K562 (cell line): ENCODE results near the gene ICAM3. TPM values are rescaled to one million over a fixed set of nuclear protein-coding genes. Genes with fewer than 3 reads are reported as not detected.

Experiments used
- BCOR ChIP-seq: fragments of 450-650 bp; IDR thresholded peaks from 2 replicates; pipeline ENCODE4 v1.6.1; 2016
- CAMTA2 ChIP-seq: fragments of 250-450 bp; sonication (Bioruptor Pico); conservative IDR thresholded peaks from 2 replicates; pipeline ENCODE4 v1.5.1; 2022
- MAFF ChIP-seq: IDR thresholded peaks from 2 replicates; pipeline ENCODE4 v1.6.1; 2012; ENCODE audit warnings: low read length, improper control_type of control experiment
- NFIC ChIP-seq: fragments of 450-650 bp; IDR thresholded peaks from 2 replicates; pipeline ENCODE4 v1.6.1; 2017; ENCODE audit warnings: mild to moderate bottlenecking, inconsistent platforms
- NR3C1 ChIP-seq: sonication (generic); formaldehyde crosslinking; IDR thresholded peaks from 2 replicates; pipeline ENCODE4 v1.8.1; 2022; ENCODE audit warnings: missing genetic modification reagents
- PHF21A ChIP-seq: fragments of 450-650 bp; IDR thresholded peaks from 2 replicates; pipeline ENCODE4 v1.6.1; 2017; ENCODE audit warnings: low read depth, borderline replicate concordance
- RBM39 ChIP-seq: fragments of 200-400 bp; formaldehyde crosslinking; optimal IDR thresholded peaks from 2 replicates; pipeline ENCODE3; 2018; ENCODE audit warnings: low read depth, low read length
- SIN3B ChIP-seq: fragments of 450-650 bp; IDR thresholded peaks from 2 replicates; pipeline ENCODE4 v1.6.1; 2017; ENCODE audit warnings: low read depth, mild to moderate bottlenecking, moderate library complexity
- SPI1 ChIP-seq: IDR thresholded peaks from 2 replicates; pipeline ENCODE4 v1.6.1; 2011; ENCODE audit warnings: low read depth, low read length, control low read depth, borderline replicate concordance
- SREBF1 ChIP-seq: fragments of 150-350 bp; IDR thresholded peaks from 2 replicates; pipeline ENCODE4 v1.6.1; 2014; ENCODE audit warnings: antibody characterized with exemption, low read depth, low read length, borderline replicate concordance
- STAG1 ChIP-seq: sonication (generic); formaldehyde crosslinking; IDR thresholded peaks from 2 replicates; pipeline ENCODE4 v1.5.0; 2020; ENCODE audit warnings: missing genetic modification reagents, borderline replicate concordance
- TSC22D4 ChIP-seq: fragments of 450-650 bp; IDR thresholded peaks from 2 replicates; pipeline ENCODE4 v1.6.1; 2016; ENCODE audit warnings: missing genetic modification characterization, missing biosample characterization, control low read depth
- ZNF146 ChIP-seq: IDR thresholded peaks from one replicate; pipeline ENCODE4 v1.6.1; 2018; ENCODE audit warnings: missing compliant biosample characterization; ENCODE audit not compliant: unreplicated experiment
- ZNF197 ChIP-seq: fragments of 200-800 bp; sonication (Bioruptor generic); IDR thresholded peaks from 2 replicates; pipeline ENCODE4 v1.6.1; 2016; ENCODE audit warnings: low read depth, missing genetic modification characterization, missing compliant biosample characterization
- ZNF23 ChIP-seq: fragments of 250-450 bp; sonication (Bioruptor Pico); IDR thresholded peaks from 2 replicates; pipeline ENCODE4 v1.4.0; 2020; ENCODE audit warnings: mild to moderate bottlenecking
- ZNF589 ChIP-seq: fragments of 200-800 bp; sonication (Bioruptor generic); IDR thresholded peaks from 2 replicates; pipeline ENCODE4 v1.6.1; 2016; ENCODE audit warnings: low read depth, missing genetic modification characterization, missing compliant biosample characterization
- polyA plus RNA-seq, 8 experiments: library from polyadenylated mRNA; depleted of rRNA in 4 of 8; stranded (reverse) in 5 of 8; unstranded in 3 of 8; fragments of >200 nt; fragmentation: Nextera tagmentation in 2 of 8; fragmentation: Illumina TruSeq in 1 of 8; extraction: Ambion mirVana in 2 of 8; extraction: Trizol in 1 of 8; gene quantifications; 2 replicates each; pipeline versions ENCODE4 v1.2.1 to v1.2.3, GENCODE V29; 2011 to 2014; ENCODE audit warnings: inconsistent platforms in 1 of 8, missing spikeins in 1 of 8
- total RNA-seq, 7 experiments: library from RNA; depleted of rRNA in 6 of 7; stranded (reverse); fragments of >200 nt in 6 of 7; fragmentation: Illumina TruSeq in 2 of 7; extraction: Trizol in 2 of 7; gene quantifications; 2 replicates each; pipeline versions ENCODE4 v1.2.1 to v1.2.3, GENCODE V29; 2011 to 2021; ENCODE audit warnings: low replicate concordance in 1 of 7
- TF ChIP-seq, protein P1 (sequence below): fragments of 450-650 bp; IDR thresholded peaks from 2 replicates; pipeline ENCODE4 v1.7.1; 2018; ENCODE audit warnings: mild to moderate bottlenecking, low read depth; ENCODE audit not compliant: partially characterized antibody
- TF ChIP-seq, protein P2 (sequence below): fragments of 450-650 bp; formaldehyde crosslinking; IDR thresholded peaks from 2 replicates; pipeline ENCODE4 v1.4.0; 2022; ENCODE audit warnings: missing genetic modification characterization
- TF ChIP-seq, protein P3 (sequence below): fragments of 450-650 bp; formaldehyde crosslinking; IDR thresholded peaks from 2 replicates; pipeline ENCODE4 v1.4.0; 2020; ENCODE audit warnings: mild to moderate bottlenecking
- TF ChIP-seq, protein P4 (sequence below): fragments of 450-650 bp; conservative IDR thresholded peaks from 2 replicates; pipeline ENCODE4 v1.6.1; 2016; ENCODE audit warnings: missing genetic modification characterization, low read depth, mild to moderate bottlenecking, missing compliant biosample characterization, moderate library complexity
- TF ChIP-seq, protein P5 (sequence below): fragments of 450-650 bp; formaldehyde crosslinking; conservative IDR thresholded peaks from 2 replicates; pipeline ENCODE4 v1.4.0; 2022; ENCODE audit warnings: mild to moderate bottlenecking, missing genetic modification characterization

ICAM3 gene
- total and polyA plus RNA-seq, 9 of the 15 experiments (the other 6 are each of a cell fraction or from before 2014, with no cell fraction given) = 6.5 to 39.5 (median 24.2) TPM

DNA sequence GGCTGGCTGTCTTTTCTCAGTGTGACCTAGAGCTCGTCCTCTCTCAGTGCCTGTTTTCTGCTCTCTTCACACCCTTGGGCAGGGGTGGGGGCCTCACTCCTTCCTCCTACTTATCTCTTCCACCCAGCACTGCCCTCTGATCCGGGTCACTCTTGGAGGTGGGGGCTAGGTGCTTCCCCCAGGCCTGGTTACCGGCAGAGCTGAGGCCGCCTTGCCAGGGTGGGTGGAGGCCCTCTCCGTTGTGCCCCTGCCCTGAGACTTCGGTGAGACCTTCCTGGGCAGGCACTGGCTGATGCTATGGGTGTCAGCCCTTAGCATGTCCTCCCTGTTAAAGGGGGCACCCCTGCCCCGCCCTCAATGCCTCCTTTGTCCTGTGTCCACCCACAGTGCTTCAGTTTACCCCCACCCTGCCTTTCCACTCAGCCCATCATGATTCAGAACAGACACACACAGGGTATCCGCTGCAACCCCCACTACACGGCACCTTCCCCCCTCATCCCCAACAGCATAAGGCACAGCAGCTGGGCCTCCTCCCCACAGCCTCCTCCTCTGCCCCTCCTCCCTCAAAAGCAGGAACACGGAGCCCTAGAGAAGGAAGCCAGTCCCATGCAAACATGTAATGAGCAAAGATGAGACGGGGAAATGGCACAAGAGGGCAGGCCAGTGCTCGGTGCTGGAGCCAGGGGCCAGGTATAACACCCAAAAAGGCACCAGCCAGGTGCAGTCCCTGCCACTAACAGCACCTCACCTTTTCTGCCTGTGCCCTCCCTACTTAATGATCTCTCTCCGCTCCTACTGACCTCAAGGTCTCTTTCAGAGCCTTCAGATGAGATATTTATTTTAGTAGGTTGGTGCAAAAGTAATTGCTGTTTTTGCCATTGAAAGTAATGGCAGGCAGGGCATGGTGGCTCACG lies 39.6 kb downstream of the ICAM3 start (continued):
- TF ChIP-seq, protein P1, sequence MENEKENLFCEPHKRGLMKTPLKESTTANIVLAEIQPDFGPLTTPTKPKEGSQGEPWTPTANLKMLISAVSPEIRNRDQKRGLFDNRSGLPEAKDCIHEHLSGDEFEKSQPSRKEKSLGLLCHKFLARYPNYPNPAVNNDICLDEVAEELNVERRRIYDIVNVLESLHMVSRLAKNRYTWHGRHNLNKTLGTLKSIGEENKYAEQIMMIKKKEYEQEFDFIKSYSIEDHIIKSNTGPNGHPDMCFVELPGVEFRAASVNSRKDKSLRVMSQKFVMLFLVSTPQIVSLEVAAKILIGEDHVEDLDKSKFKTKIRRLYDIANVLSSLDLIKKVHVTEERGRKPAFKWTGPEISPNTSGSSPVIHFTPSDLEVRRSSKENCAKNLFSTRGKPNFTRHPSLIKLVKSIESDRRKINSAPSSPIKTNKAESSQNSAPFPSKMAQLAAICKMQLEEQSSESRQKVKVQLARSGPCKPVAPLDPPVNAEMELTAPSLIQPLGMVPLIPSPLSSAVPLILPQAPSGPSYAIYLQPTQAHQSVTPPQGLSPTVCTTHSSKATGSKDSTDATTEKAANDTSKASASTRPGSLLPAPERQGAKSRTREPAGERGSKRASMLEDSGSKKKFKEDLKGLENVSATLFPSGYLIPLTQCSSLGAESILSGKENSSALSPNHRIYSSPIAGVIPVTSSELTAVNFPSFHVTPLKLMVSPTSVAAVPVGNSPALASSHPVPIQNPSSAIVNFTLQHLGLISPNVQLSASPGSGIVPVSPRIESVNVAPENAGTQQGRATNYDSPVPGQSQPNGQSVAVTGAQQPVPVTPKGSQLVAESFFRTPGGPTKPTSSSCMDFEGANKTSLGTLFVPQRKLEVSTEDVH = no peak
- TF ChIP-seq NFIC = peak; percentile 70
- TF ChIP-seq ZNF197 (CRISPR knock-in tag) = no peak
- no peak for TF ChIP-seq ZNF146 (CRISPR knock-in tag)
- peak; percentile 71; the same call in 1 of the 2 replicates for TF ChIP-seq PHF21A
- no peak for TF ChIP-seq STAG1 (CRISPR knock-in tag)
- no peak for TF ChIP-seq SREBF1
- TF ChIP-seq, protein P2, sequence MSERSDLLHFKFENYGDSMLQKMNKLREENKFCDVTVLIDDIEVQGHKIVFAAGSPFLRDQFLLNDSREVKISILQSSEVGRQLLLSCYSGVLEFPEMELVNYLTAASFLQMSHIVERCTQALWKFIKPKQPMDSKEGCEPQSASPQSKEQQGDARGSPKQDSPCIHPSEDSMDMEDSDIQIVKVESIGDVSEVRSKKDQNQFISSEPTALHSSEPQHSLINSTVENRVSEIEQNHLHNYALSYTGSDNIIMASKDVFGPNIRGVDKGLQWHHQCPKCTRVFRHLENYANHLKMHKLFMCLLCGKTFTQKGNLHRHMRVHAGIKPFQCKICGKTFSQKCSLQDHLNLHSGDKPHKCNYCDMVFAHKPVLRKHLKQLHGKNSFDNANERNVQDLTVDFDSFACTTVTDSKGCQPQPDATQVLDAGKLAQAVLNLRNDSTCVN (CRISPR knock-in tag) = peak; percentile 71; the same call in 1 of the 2 replicates
- TF ChIP-seq, protein P3, sequence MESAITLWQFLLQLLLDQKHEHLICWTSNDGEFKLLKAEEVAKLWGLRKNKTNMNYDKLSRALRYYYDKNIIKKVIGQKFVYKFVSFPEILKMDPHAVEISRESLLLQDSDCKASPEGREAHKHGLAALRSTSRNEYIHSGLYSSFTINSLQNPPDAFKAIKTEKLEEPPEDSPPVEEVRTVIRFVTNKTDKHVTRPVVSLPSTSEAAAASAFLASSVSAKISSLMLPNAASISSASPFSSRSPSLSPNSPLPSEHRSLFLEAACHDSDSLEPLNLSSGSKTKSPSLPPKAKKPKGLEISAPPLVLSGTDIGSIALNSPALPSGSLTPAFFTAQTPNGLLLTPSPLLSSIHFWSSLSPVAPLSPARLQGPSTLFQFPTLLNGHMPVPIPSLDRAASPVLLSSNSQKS (CRISPR knock-in tag) = no peak
- TF ChIP-seq SPI1 = peak; percentile 69
- TF ChIP-seq, protein P4, sequence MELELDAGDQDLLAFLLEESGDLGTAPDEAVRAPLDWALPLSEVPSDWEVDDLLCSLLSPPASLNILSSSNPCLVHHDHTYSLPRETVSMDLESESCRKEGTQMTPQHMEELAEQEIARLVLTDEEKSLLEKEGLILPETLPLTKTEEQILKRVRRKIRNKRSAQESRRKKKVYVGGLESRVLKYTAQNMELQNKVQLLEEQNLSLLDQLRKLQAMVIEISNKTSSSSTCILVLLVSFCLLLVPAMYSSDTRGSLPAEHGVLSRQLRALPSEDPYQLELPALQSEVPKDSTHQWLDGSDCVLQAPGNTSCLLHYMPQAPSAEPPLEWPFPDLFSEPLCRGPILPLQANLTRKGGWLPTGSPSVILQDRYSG (tag) = no peak
- TF ChIP-seq TSC22D4 (tag) = no peak
- TF ChIP-seq ZNF23 (CRISPR knock-in tag) = no peak
- TF ChIP-seq SIN3B = no peak
- TF ChIP-seq, protein P5, sequence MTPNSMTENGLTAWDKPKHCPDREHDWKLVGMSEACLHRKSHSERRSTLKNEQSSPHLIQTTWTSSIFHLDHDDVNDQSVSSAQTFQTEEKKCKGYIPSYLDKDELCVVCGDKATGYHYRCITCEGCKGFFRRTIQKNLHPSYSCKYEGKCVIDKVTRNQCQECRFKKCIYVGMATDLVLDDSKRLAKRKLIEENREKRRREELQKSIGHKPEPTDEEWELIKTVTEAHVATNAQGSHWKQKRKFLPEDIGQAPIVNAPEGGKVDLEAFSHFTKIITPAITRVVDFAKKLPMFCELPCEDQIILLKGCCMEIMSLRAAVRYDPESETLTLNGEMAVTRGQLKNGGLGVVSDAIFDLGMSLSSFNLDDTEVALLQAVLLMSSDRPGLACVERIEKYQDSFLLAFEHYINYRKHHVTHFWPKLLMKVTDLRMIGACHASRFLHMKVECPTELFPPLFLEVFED (CRISPR knock-in tag) = peak; percentile 92
- TF ChIP-seq NR3C1 (CRISPR knock-in tag) = no peak
- TF ChIP-seq BCOR = peak; percentile 58; the same call in 1 of the 2 replicates
- TF ChIP-seq MAFF = no peak
- TF ChIP-seq RBM39 = no peak
- TF ChIP-seq CAMTA2 = no peak
- TF ChIP-seq ZNF589 (CRISPR knock-in tag) = no peak; the same call in 1 of the 2 replicates
